ENCODE data around the gene ABCB1.
"Not testable (repeated sequence)": the region's sequence is repeated elsewhere in the genome, so short reads cannot be mapped to it uniquely, and the experiment has no call there.

ABCB1 gene

DNA sequence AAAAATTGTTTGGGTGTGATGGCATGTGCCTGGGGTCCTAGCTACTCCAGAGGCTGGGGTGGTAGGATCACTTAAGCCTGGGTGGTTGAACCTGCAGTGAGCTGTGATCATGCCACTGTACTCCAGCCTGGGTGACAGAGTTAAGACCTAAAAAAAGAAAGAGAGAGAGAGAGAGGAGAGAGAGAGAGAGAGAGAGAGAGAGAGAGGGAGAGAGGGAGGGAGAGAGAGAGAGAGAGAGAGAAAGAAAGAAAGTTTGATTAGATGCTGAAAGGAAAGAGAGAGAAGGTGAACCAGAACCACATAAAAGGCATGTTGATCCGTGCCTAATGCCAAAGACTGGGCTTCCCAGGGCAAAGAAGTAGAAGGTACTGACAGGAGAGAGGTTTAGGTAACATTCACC is 11.1 kb downstream of the ABCB1 start:
- H3K4me3 ChIP-seq (ENCODE audit: control insufficient read depth, low read depth, low read length), result no peak overlapping the region
- DNase-seq (ENCODE audit: low read depth), result no peak
- TF ChIP-seq, protein P1, sequence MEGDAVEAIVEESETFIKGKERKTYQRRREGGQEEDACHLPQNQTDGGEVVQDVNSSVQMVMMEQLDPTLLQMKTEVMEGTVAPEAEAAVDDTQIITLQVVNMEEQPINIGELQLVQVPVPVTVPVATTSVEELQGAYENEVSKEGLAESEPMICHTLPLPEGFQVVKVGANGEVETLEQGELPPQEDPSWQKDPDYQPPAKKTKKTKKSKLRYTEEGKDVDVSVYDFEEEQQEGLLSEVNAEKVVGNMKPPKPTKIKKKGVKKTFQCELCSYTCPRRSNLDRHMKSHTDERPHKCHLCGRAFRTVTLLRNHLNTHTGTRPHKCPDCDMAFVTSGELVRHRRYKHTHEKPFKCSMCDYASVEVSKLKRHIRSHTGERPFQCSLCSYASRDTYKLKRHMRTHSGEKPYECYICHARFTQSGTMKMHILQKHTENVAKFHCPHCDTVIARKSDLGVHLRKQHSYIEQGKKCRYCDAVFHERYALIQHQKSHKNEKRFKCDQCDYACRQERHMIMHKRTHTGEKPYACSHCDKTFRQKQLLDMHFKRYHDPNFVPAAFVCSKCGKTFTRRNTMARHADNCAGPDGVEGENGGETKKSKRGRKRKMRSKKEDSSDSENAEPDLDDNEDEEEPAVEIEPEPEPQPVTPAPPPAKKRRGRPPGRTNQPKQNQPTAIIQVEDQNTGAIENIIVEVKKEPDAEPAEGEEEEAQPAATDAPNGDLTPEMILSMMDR (conservative IDR thresholded peaks at IDR 0.05; ENCODE audit: control insufficient read depth, insufficient read depth, low read depth, low read length), result no peak

DNA sequence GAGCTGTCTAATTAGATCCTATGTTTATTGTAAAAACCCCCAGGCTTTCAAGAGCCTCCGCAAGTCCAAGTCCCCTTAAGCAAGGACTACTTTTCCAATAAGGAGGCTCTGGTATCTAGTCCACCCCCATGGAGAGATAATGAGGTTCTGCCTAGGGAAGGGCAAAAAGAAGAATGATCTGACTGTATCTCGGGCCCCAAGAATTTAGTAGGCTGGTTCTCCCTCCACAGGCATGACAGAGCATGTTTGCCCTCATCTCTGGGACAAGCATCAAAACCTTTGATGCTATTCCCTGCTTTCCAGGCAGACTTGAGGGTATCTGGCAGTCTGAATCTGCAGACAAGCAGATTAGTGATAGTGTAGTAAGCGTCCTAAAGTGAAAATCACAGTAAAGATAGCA is 19.0 kb downstream of the ABCB1 start:
- no peak overlapping the region for H3K4me3 ChIP-seq (ENCODE audit: control insufficient read depth, low read depth, low read length)
- no peak for DNase-seq (ENCODE audit: low read depth)
- TF ChIP-seq, protein P1 (conservative IDR thresholded peaks at IDR 0.05; ENCODE audit: control insufficient read depth, insufficient read depth, low read depth, low read length), result no peak

DNA sequence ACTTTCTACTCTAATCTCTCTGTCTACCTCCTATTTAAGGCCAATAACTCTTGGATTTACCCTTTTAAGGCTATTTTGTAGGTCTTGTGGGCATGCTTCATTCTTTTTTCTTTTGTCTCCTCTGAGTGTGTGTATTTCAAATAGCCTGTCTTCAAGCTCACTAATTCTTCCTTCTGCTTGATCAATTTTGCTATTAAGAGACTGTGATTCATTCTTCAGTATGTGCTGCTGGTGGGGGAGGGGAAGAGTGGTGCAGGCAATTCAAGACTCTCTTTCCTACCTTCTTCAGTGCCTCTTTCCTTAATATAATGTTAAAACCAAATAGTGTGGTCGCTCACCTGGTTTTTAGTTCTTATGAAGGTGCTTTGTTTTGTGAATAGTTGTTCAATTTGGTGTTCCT is 20.0 kb downstream of the ABCB1 start:
- DNase-seq (ENCODE audit: low read depth), result no peak
- TF ChIP-seq, protein P1 (conservative IDR thresholded peaks at IDR 0.05; ENCODE audit: control insufficient read depth, insufficient read depth, low read depth, low read length), result no peak
- no peak overlapping the region for H3K4me3 ChIP-seq (ENCODE audit: control insufficient read depth, low read depth, low read length)

DNA sequence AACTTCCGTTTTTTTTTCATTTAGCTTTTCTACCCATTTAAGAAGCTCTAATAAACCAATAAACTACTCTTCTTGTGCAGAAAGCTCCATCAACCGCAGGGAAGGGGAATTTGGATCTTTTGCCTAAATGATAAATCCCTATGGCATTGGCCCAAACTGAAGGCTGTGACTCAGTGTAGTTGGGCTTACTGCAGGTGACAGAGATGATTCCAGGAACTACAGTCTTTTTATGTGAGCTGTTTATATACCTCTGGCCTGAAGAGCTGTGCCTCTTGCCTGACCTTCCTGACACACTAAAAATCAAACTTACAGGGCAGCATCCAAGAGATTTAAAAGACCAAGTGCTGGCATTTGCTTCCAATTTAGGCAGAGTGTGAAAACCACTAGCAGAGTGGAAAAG is 25.2 kb downstream of the ABCB1 start:
- DNase-seq (ENCODE audit: low read depth), result peak; percentile 38

DNA sequence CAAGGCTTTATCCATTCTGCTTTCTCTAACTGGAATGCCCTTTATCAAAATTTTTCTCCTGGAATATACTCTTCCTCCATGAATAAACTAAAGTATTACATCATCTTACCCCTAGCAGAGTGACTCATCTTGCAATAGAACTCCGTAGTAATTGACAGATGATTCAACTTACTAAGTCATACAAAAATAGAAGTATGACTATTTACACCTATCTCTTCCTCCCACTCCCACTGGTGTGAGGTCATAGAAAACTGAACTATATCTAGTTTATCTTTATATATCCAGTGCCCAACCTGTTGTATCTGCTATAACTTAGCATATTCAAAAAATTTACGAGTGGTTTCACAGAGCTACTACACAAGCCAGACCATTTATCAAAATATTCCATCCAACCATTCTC is 26.1 kb downstream of the ABCB1 start:
- no peak overlapping the region for H3K4me3 ChIP-seq (ENCODE audit: control insufficient read depth, low read depth, low read length)
- TF ChIP-seq, protein P1 (conservative IDR thresholded peaks at IDR 0.05; ENCODE audit: control insufficient read depth, insufficient read depth, low read depth, low read length), result no peak
- peak; percentile 73 for DNase-seq (ENCODE audit: low read depth)

More for the DNA sequence above, 25.2 kb downstream of the ABCB1 start:
- H3K4me3 ChIP-seq (ENCODE audit: control insufficient read depth, low read depth, low read length), result no peak overlapping the region
- TF ChIP-seq, protein P1 (conservative IDR thresholded peaks at IDR 0.05; ENCODE audit: control insufficient read depth, insufficient read depth, low read depth, low read length), result no peak

DNA sequence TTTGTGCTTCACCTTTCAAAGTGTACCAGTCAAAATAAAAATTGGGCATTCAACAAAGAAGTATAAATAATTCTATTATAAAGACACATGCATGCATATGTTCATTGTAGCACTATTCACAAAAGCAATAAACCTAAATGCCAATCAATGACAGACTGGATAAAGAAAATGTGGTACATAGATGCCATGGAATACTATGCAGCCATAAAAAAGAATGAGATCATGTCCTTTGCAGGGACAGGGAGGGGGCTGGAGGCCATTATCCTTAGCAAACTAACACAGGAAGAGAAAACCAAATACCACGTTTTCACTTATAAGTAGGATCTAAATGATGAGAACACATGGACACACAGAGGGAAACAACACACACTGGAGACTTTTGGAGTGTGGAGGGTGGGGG is 28.2 kb downstream of the ABCB1 start:
- DNase-seq (ENCODE audit: low read depth), result not testable (repeated sequence)

DNA sequence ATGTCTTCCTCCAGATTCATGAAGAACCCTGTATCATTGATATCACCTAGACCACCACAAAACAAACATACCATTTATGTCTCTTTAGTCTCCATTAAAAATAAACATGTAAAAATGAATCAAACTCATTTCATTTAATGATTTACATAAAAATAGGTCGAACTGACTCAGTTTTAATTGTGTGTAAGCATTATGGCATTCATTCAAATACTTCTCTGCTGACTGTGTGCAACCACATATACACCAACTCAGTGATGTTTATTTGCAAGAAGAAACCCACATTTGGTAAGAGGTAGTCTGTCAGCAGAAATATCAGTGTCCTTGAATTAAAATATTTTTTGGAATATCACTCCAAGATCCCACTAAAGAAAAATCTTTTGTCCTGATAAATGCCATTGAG is 30.5 kb downstream of the ABCB1 start:
- H3K4me3 ChIP-seq (ENCODE audit: control insufficient read depth, low read depth, low read length), result no peak overlapping the region
- TF ChIP-seq, protein P1 (conservative IDR thresholded peaks at IDR 0.05; ENCODE audit: control insufficient read depth, insufficient read depth, low read depth, low read length), result no peak
- DNase-seq (ENCODE audit: low read depth), result peak; percentile 73

More for the DNA sequence above, 28.2 kb downstream of the ABCB1 start:
- not testable (repeated sequence) for H3K4me3 ChIP-seq (ENCODE audit: control insufficient read depth, low read depth, low read length)
